H9 (cell line): ENCODE results near the gene SLC12A1. TPM values are rescaled to one million over a fixed set of nuclear protein-coding genes. Genes with fewer than 3 reads are reported as not detected.

Experiments used
- DNase-seq: peaks from one replicate; pipeline ENCODE4 v3.0.0-alpha.2; 2017
- H2AFZ ChIP-seq: one replicate; pipeline ENCODE4 v1.6.1; 2013; ENCODE audit warnings: mild to moderate bottlenecking, low read length, control low read depth, moderate library complexity
- H2AK5ac ChIP-seq: 2 replicates; pipeline ENCODE4 v1.6.1; 2013; ENCODE audit warnings: low read length, control low read depth, mixed read lengths; ENCODE audit not compliant: insufficient read length
- H2BK120ac ChIP-seq: one replicate; pipeline ENCODE4 v1.6.1; 2013; ENCODE audit warnings: low read depth, mild to moderate bottlenecking, low read length, control low read depth, inconsistent platforms; ENCODE audit not compliant: poor library complexity, severe bottlenecking
- H2BK12ac ChIP-seq: 2 replicates; pipeline ENCODE4 v1.6.1; 2013; ENCODE audit warnings: low read length, control low read depth, mixed read lengths, low read depth; ENCODE audit not compliant: insufficient read length
- H2BK15ac ChIP-seq: 2 replicates; pipeline ENCODE4 v1.6.1; 2013; ENCODE audit warnings: low read depth, low read length, control low read depth
- H2BK20ac ChIP-seq: one replicate; pipeline ENCODE4 v1.6.1; 2013; ENCODE audit warnings: low read depth, mild to moderate bottlenecking, low read length, control low read depth, inconsistent platforms; ENCODE audit not compliant: poor library complexity, severe bottlenecking
- H2BK5ac ChIP-seq: 2 replicates; pipeline ENCODE4 v1.6.1; 2013; ENCODE audit warnings: low read length, control low read depth, mixed read lengths; ENCODE audit not compliant: insufficient read length
- H3K14ac ChIP-seq: 2 replicates; pipeline ENCODE4 v1.6.1; 2013; ENCODE audit warnings: low read length, control low read depth; ENCODE audit not compliant: insufficient read depth
- H3K18ac ChIP-seq: 2 replicates; pipeline ENCODE4 v1.6.1; 2013; ENCODE audit warnings: low read depth, mild to moderate bottlenecking, mixed read lengths, low read length, control low read depth; ENCODE audit not compliant: insufficient read length
- H3K23ac ChIP-seq: 2 replicates; pipeline ENCODE4 v1.6.1; 2013; ENCODE audit warnings: low read length, control low read depth, mixed read lengths, low read depth; ENCODE audit not compliant: insufficient read length
- H3K23me2 ChIP-seq: 2 replicates; pipeline ENCODE4 v1.6.1; 2013; ENCODE audit warnings: low read depth, mild to moderate bottlenecking, mixed read lengths, low read length, control low read depth; ENCODE audit not compliant: insufficient read length, poor library complexity, severe bottlenecking
- H3K27ac ChIP-seq: 2 replicates; pipeline ENCODE4 v1.5.1; 2013; ENCODE audit warnings: low read length, control low read depth, mixed read lengths, low read depth; ENCODE audit not compliant: insufficient read length
- H3K27me3 ChIP-seq: 2 replicates; pipeline ENCODE4 v1.6.1; 2013; ENCODE audit warnings: low read length, control low read depth, inconsistent platforms; ENCODE audit not compliant: insufficient read depth
- H3K4ac ChIP-seq: 2 replicates; pipeline ENCODE4 v1.6.1; 2013; ENCODE audit warnings: low read depth, mild to moderate bottlenecking, control low read depth, inconsistent platforms, low read length, moderate library complexity
- H3K4me1 ChIP-seq: 2 replicates; pipeline ENCODE4 v1.6.1; 2013; ENCODE audit warnings: low read length, control low read depth, inconsistent platforms; ENCODE audit not compliant: insufficient read depth
- H3K4me2 ChIP-seq: 2 replicates; pipeline ENCODE4 v1.6.1; 2013; ENCODE audit warnings: low read length, control low read depth, mixed read lengths; ENCODE audit not compliant: insufficient read length, insufficient read depth
- H3K56ac ChIP-seq: 2 replicates; pipeline ENCODE4 v1.6.1; 2013; ENCODE audit warnings: low read depth, mild to moderate bottlenecking, mixed read lengths, low read length, control low read depth; ENCODE audit not compliant: insufficient read length
- H3K79me1 ChIP-seq: 2 replicates; pipeline ENCODE4 v1.6.1; 2013; ENCODE audit warnings: low read depth, mild to moderate bottlenecking, moderate library complexity, low read length, control low read depth, inconsistent platforms; ENCODE audit not compliant: insufficient read depth, poor library complexity, severe bottlenecking
- H3K79me2 ChIP-seq: 2 replicates; pipeline ENCODE4 v1.6.1; 2013; ENCODE audit warnings: low read length, control low read depth, inconsistent platforms; ENCODE audit not compliant: insufficient read depth
- H3K9ac ChIP-seq: 2 replicates; pipeline ENCODE4 v1.6.1; 2013; ENCODE audit warnings: low read length, control low read depth, mixed read lengths; ENCODE audit not compliant: insufficient read length; ENCODE audit errors: extremely low read depth
- H3K9me3 ChIP-seq: one replicate; pipeline ENCODE4 v1.6.1; 2013; ENCODE audit warnings: low read depth, low read length, inconsistent platforms; ENCODE audit not compliant: control insufficient read depth
- H3T11ph ChIP-seq: one replicate; pipeline ENCODE4 v1.6.1; 2013; ENCODE audit warnings: mild to moderate bottlenecking, low read length, control low read depth, inconsistent platforms
- H4K20me1 ChIP-seq: one replicate; pipeline ENCODE4 v1.6.1; 2013; ENCODE audit not compliant: control insufficient read depth, insufficient read length, insufficient read depth
- H4K5ac ChIP-seq: 2 replicates; pipeline ENCODE4 v1.6.1; 2013; ENCODE audit warnings: low read depth, mild to moderate bottlenecking, mixed read lengths, low read length, control low read depth; ENCODE audit not compliant: insufficient read length
- H4K8ac ChIP-seq: replicated peaks from 2 replicates; pipeline ENCODE4 v1.6.1; 2013; ENCODE audit warnings: low read length, control low read depth, mixed read lengths, low read depth; ENCODE audit not compliant: insufficient read length
- H4K91ac ChIP-seq: 2 replicates; pipeline ENCODE4 v1.6.1; 2013; ENCODE audit warnings: low read depth, mild to moderate bottlenecking, moderate library complexity, mixed read lengths, low read length, control low read depth; ENCODE audit not compliant: insufficient read length
- H3K27ac Mint-ChIP-seq, 3 experiments: 2 replicates in 2 of 3; 3 replicates in 1 of 3; pipeline ENCODE4 v1.8.0; 2020 to 2021; ENCODE audit warnings: mixed read lengths in 3 of 3, mild to moderate bottlenecking in 1 of 3, moderate library complexity in 1 of 3
- H3K27me3 Mint-ChIP-seq: 2 replicates; pipeline ENCODE4 v1.8.0; 2021; ENCODE audit warnings: low read depth, mild to moderate bottlenecking, moderate library complexity, mixed read lengths
- H3K36me3 Mint-ChIP-seq, 3 experiments: 2 replicates in 2 of 3; 3 replicates in 1 of 3; pipeline ENCODE4 v1.8.0; 2020 to 2021; ENCODE audit warnings: low read depth in 3 of 3, mixed read lengths in 3 of 3; ENCODE audit not compliant: insufficient read depth in 1 of 3
- H3K4me1 Mint-ChIP-seq, 2 experiments: 2 replicates each; pipeline ENCODE4 v1.8.0; 2020; ENCODE audit warnings: mixed read lengths in 2 of 2
- H3K4me3 Mint-ChIP-seq, 2 experiments: 2 replicates in 1 of 2; 3 replicates in 1 of 2; pipeline ENCODE4 v1.8.0; 2020 to 2021; ENCODE audit warnings: mild to moderate bottlenecking in 2 of 2, mixed read lengths in 2 of 2, moderate library complexity in 1 of 2
- H3K9me3 Mint-ChIP-seq, 2 experiments: 2 replicates in 1 of 2; 3 replicates in 1 of 2; pipeline ENCODE4 v1.8.0; 2020; ENCODE audit warnings: mild to moderate bottlenecking in 2 of 2, mixed read lengths in 2 of 2, moderate library complexity in 1 of 2
- CTCF ChIP-seq: fragments of 200-600 bp; sonication (generic); conservative IDR thresholded peaks from 3 replicates; pipeline ENCODE4 v1.8.0; 2021; ENCODE audit warnings: antibody characterized with exemption, mild to moderate bottlenecking
- WGBS: extraction: QIAGEN DNeasy Blood & Tissue Kit; methylation state at CpG from one replicate; pipeline ENCODE4 v1.1.7; 2013; ENCODE audit warnings: missing lambda C conversion rate, low lambda C conversion rate, mixed read lengths; ENCODE audit not compliant: insufficient read length; ENCODE audit errors: extremely low coverage; 5-methylcytosine and 5-hydroxymethylcytosine counted together
- total RNA-seq: library from RNA; stranded (reverse); gene quantifications from 2 replicates; pipeline ENCODE4 v1.2.1, GENCODE V29; 2021

Gene SLC12A1
- total RNA-seq, 1 experiment from 2014 or later, result 0.07 TPM

- Histone ChIP-seq H3K79me1 (no peaks in the 10 kb centered on the region), H3K9ac (peak overlapping the region; percentile 95), H4K91ac (no peak overlapping the region), H2BK20ac (no peak overlapping the region), H2BK12ac (no peak overlapping the region), H2BK5ac (no peak overlapping the region), H3K27me3 (no peaks in the 10 kb centered on the region), H3K56ac (no peak overlapping the region), H3T11ph (no peak overlapping the region), H3K14ac (0 out of 2 replicates have a peak overlapping the region, but pooled peaks have one; percentile 87), H3K4me2 (peak overlapping the region; percentile 95), H3K9me3 (no peaks in the 10 kb centered on the region), H2BK120ac (peak overlapping the region; percentile 10), H3K27ac (no peak overlapping the region), H2AFZ (no peak overlapping the region), H4K8ac (no peak overlapping the region), H2BK15ac (no peak overlapping the region), H3K4me1 (no peaks in the 10 kb centered on the region), H4K20me1 (no peaks in the 10 kb centered on the region), H3K79me2 (no peaks in the 10 kb centered on the region; the same call in 1 of the 2 replicates), H3K18ac (no peak overlapping the region), H3K4ac (no peak overlapping the region; the same call in 1 of the 2 replicates), H3K23me2 (peaks cover 14% of the 10 kb centered on the region), H4K5ac (no peak overlapping the region), H3K23ac (no peak overlapping the region), H2AK5ac (no peak overlapping the region)
- H3K36me3 Mint-ChIP-seq, result peaks cover 9 to 39% (median 26%) of the 10 kb centered on the region in 3 experiments
- peak overlapping the region in 2 of 3 experiments; percentile 12 to 88; a peak in 4 of 7 replicates for H3K27ac Mint-ChIP-seq
- no peak for DNase-seq
- no CpG with 5 or more reads among the region's 9 CpGs for WGBS
- TF ChIP-seq CTCF, result no peak
- no peaks in the 10 kb centered on the region for H3K9me3 Mint-ChIP-seq
- no peaks in the 10 kb centered on the region for H3K27me3 Mint-ChIP-seq
- peak overlapping the region; percentile 96 to 98 for H3K4me3 Mint-ChIP-seq
- peaks cover 27 to 35% of the 10 kb centered on the region in 2 experiments for H3K4me1 Mint-ChIP-seq
These were observed 126.5 kb downstream of the SLC12A1 start for GRCh38 chr15:48332642-48333034.
